Fibroblast of mammary gland (primary cell): ENCODE results near the gene ARHGEF18.
"Not testable (repeated sequence)": the region's sequence is repeated elsewhere in the genome, so short reads cannot be mapped to it uniquely, and the experiment has no call there.

Experiments
- DNase-seq: peaks from one replicate; pipeline ENCODE4 v3.0.0-alpha.2; 2010; ENCODE audit warnings: low read depth
- H3K4me3 ChIP-seq: 2 replicates; pipeline ENCODE4 v1.5.1; 2011; ENCODE audit warnings: low read depth, mild to moderate bottlenecking, low read length, moderate library complexity; ENCODE audit not compliant: control insufficient read depth
- TF ChIP-seq, protein P1 (sequence below): conservative IDR thresholded peaks from 2 replicates; pipeline ENCODE4 v1.5.1; 2011; ENCODE audit warnings: low read depth, low read length, inconsistent platforms; ENCODE audit not compliant: control insufficient read depth, insufficient read depth

The ARHGEF18 gene

DNA sequence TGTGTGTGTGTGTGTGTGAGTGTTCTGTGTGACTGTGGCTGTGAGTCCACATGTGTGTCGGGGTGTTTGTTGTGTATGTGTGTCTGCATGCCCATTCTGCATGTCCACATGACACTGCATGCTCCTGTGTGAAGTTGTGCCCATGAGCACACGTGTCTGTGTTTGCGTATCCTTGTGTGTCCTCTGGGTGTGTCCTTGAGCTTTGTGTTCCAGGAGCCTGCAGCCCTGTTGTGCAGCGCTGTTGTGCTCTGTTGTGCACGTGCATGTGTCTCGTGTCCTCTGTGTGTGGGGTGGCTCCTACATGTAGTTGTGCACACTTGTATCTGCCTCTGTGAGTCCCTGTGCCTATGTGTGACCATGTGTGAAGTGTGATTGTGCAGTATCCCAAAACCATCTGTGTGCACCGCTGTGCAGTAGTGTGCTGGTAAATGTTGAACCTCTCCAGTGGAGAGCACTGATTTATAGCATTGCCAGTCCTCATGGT, 2.2 kb upstream of the ARHGEF18 start:
- TF ChIP-seq, protein P1, sequence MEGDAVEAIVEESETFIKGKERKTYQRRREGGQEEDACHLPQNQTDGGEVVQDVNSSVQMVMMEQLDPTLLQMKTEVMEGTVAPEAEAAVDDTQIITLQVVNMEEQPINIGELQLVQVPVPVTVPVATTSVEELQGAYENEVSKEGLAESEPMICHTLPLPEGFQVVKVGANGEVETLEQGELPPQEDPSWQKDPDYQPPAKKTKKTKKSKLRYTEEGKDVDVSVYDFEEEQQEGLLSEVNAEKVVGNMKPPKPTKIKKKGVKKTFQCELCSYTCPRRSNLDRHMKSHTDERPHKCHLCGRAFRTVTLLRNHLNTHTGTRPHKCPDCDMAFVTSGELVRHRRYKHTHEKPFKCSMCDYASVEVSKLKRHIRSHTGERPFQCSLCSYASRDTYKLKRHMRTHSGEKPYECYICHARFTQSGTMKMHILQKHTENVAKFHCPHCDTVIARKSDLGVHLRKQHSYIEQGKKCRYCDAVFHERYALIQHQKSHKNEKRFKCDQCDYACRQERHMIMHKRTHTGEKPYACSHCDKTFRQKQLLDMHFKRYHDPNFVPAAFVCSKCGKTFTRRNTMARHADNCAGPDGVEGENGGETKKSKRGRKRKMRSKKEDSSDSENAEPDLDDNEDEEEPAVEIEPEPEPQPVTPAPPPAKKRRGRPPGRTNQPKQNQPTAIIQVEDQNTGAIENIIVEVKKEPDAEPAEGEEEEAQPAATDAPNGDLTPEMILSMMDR, result no peak
- H3K4me3 ChIP-seq, result no peak overlapping the region
- DNase-seq, result no peak

DNA sequence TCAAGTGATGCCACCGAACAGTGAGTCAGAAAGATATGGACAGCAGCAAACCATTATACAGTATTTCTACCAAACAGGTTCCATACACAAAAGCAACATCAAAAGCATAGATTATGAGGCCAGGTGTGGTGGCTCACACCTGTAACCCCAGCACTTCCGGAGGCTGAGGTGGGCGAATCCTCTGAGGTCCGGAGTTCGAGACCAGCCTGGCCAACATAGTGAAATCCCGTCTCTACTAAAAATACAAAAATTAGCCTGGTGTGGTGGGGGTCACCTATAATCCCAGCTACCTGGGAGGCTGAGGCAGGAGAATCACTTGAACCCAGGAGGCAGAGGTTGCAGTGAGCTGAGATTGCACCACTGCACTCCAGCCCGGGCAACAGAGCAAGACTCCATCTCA, 1.7 kb upstream of the ARHGEF18 start:
- H3K4me3 ChIP-seq, DNase-seq: not testable (repeated sequence)

DNA sequence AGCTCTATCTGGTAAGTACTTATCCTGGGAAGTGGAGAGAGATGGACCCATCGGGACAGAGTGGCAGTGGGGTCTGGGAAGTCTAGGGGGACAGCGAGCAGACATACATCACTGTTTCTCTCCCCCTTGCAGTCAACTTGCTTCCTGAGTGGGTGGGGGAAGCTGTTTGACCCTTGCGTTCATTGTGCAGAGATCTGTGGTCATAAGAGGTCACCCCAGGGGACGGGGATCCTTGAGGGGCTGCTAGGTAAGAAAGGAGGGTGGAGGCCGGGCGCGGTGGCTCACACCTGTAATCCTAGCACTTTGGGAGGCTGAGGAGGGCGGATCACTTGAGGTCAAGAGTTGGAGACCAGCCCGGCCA, 474 bp downstream of the ARHGEF18 start:
- TF ChIP-seq, protein P1, result no peak
- no peak for DNase-seq
- H3K4me3 ChIP-seq, result no peak overlapping the region

DNA sequence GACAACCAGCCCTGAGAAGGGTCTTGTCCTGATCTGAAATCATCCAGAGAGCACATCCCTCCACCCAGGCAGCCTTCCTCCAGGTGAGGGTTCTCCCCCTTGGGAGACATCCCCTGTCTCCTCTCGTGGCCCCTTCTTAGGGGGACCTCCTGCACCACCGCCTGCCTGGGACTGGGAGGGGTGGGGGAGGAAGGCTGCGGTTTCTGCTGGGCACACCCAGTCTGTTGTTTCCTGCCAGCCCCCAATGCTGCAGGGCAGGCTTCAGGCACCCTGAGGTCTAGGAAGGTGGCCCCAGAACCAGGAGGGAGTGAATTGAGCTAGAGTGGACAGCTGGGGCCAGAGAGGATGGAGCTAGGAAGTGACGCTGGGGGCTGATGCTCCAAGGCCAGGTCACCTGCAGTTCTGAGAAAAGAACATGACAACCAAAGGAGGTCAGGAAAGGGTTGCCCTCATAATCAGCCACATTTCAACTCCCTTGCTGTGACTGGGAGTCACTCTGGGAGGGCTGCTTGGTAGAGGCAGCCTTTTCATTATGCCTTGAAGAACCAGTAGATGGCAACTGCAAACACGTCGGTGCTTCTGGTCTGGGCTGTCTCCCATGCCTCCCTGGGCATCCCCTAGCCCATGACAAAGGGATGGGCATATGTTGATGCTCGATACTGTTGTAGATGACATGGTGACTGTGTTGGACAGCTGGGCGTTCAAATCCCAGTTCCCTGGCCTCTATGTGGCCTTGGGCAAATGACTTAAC, 1.4 kb downstream of the ARHGEF18 start:
- no peak for DNase-seq
- TF ChIP-seq, protein P1, result no peak
- no peak overlapping the region for H3K4me3 ChIP-seq

DNA sequence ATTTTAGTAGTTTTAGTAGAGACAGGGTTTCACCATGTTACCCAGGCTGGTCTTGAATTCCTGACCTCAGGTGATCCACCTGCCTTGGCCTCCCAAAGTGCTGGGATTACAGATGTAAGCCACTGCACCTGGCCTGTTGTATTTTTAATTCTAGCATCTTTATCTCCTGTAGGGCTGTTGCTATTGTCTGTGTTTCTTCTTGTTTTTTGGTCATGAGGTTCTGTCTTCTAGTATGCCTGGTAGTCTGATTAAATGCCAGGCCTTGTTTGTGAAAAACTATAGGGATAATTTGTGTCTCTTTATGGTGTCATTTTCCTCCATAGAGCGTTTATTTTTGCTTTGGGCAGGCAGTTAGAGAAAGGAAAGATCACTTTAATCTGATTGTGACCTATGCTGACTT, 3.1 kb downstream of the ARHGEF18 start:
- DNase-seq, result no peak

DNA sequence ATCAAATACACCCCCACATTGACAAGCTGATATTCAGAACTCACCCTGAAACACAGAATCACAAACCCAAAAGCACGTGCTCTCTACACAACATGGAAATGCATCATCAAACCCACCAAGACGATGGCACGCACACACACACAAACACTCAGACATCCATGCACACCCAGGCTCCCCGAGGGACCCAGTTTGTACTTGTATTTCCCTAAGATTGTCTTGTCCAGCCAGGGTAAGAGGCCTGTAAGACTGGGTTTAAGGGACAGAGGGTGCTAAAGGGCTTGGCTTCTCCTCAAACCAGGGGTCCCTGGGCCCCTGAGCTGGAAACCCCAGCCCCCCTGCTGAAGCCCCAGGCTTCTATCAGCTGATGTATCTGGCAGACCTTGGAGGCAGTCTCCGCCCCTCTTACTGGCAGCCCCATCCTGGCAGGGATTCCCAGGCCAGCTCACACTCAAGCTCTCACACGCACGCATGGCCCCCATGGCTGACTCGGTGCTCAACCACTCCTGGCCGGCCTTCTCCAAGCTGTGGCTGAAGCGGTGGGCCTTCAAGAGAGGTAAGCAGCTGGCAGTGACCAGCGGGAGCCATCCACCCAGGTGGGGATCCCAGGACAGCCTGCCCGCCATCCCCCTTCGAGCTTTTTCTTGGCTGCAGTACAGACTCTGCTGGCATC, 6.5 kb downstream of the ARHGEF18 start:
- TF ChIP-seq, protein P1, result no peak
- no peak overlapping the region for H3K4me3 ChIP-seq
- DNase-seq, result peak; percentile 48

More for the DNA sequence above, 3.1 kb downstream of the ARHGEF18 start:
- TF ChIP-seq, protein P1, result no peak
- no peak overlapping the region for H3K4me3 ChIP-seq

DNA sequence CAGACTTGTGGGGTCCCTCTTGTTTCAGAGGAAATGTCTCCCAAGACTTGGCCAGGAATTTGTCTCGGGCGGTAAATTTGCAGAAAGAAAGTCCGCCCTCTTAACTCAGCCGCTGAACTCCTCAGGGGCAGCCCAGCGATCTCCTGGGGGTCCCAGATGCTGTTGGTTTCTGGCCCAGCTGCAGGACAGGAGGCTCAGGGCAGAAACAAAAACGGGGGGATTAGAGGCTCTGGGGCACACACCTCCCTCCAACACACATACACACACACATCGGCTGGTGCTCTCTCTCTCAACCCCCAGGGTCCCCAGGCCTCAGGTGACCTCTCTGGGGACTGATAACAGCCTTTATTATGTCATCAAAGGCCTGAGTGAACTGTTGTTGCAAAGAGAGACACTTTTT, 7.1 kb downstream of the ARHGEF18 start:
- no peak overlapping the region for H3K4me3 ChIP-seq
- no peak for DNase-seq
- TF ChIP-seq, protein P1, result no peak
